Kidney (tissue), 14 donors: Measurements from ENCODE around the gene USH2A. TPM values are rescaled to one million over a fixed set of nuclear protein-coding genes. Genes with fewer than 3 reads are reported as not detected.

Experiments
- DNase-seq, 5 donors: peaks; one replicate each; pipeline ENCODE4 v3.0.0-alpha.2; 2013 to 2020
- FAIRE-seq: peaks from 2 replicates; lab custom pipeline; 2012; peaks lifted over from hg19 to GRCh38; lab: Jason Lieb, UNC
- H3K27ac ChIP-seq, 2 donors: one replicate each; pipeline ENCODE4 v1.7.0; 2013; ENCODE audit warnings: low read depth in 2 of 2, low read length in 2 of 2, inconsistent platforms in 1 of 2
- H3K27me3 ChIP-seq: one replicate; pipeline ENCODE4 v1.7.1; 2013; ENCODE audit warnings: low read length, inconsistent platforms; ENCODE audit not compliant: control insufficient read depth, insufficient read depth
- H3K36me3 ChIP-seq, 3 donors: one replicate each; pipeline versions ENCODE4 v1.7.0 to v1.7.1; 2013; ENCODE audit warnings: low read length in 3 of 3, control low read depth in 1 of 3, inconsistent platforms in 1 of 3; ENCODE audit not compliant: insufficient read depth in 3 of 3, control insufficient read depth in 2 of 3
- H3K4me1 ChIP-seq, 3 donors: one replicate each; pipeline versions ENCODE4 v1.7.0 to v1.7.1; 2013; ENCODE audit warnings: low read length in 3 of 3, inconsistent platforms in 1 of 3, low read depth in 1 of 3; ENCODE audit not compliant: control insufficient read depth in 2 of 3, insufficient read depth in 2 of 3
- H3K4me3 ChIP-seq, 3 donors: one replicate each; pipeline versions ENCODE4 v1.7.0 to v1.8.1; 2013; ENCODE audit warnings: low read length in 3 of 3, control low read depth in 1 of 3, inconsistent platforms in 1 of 3
- H3K9ac ChIP-seq, 3 donors: one replicate each; pipeline versions ENCODE4 v1.7.0 to v1.7.1; 2013; ENCODE audit warnings: low read length in 3 of 3, control low read depth in 1 of 3, inconsistent platforms in 1 of 3
- H3K9me3 ChIP-seq, 3 donors: one replicate each; pipeline versions ENCODE4 v1.7.0 to v1.7.1; 2013; ENCODE audit warnings: low read length in 3 of 3, control low read depth in 1 of 3, inconsistent platforms in 1 of 3; ENCODE audit not compliant: control insufficient read depth in 2 of 3, insufficient read depth in 1 of 3
- CTCF ChIP-seq: IDR thresholded peaks from 3 replicates; pipeline ENCODE4 v1.5.1; 2012; ENCODE audit warnings: mild to moderate bottlenecking, moderate library complexity, borderline replicate concordance; ENCODE audit not compliant: insufficient read depth; ENCODE audit errors: extremely low read depth
- intact Hi-C: fragments of 100-400 bp; cut with DNase I; formaldehyde crosslinking; loops from one replicate; pipeline ENCODE4 v1.11.1; 2022
- polyA plus RNA-seq: library from polyadenylated mRNA; stranded (reverse); fragments of 350-450 nt; fragmentation: Illumina TruSeq; extraction: RNeasy Lipid Tissue Mini Kit (QIAGEN cat#74804); gene quantifications from one replicate; pipeline ENCODE4 v1.2.3, GENCODE V29; 2014; ENCODE audit warnings: low read depth, low replicate concordance; ENCODE audit not compliant: insufficient read depth
- total RNA-seq: library from RNA; stranded (reverse); fragmentation: NEBNext Ultra II Directional; extraction: Animal tissue kit (Norgen Biotek cat#: 25700); gene quantifications from one replicate; pipeline ENCODE4 v1.2.1, GENCODE V29; 2021
- donor health status: control.
- donor health status: control.
- donor health status: control.
- donor health status: control.
- donor health status: control.
- donor health status: DM: yes; HTN: yes; CAD: no.
- donor health status: Normal renal cell carcinoma (clear cell type).

USH2A gene
- total and polyA plus RNA-seq, 2 donors from 2014 or later: 0.06 TPM; not detected in 1

GRCh38 chr1:216193839-216194443 is 229.3 kb downstream of the USH2A start:
- TF ChIP-seq CTCF: no peak
- Histone ChIP-seq H3K4me1 (no peaks in the 10 kb centered on the region), H3K27ac (no peak overlapping the region), H3K27me3 (no peaks in the 10 kb centered on the region), H3K9ac (no peak overlapping the region), H3K36me3 (no peaks in the 10 kb centered on the region), H3K9me3 (no peaks in the 10 kb centered on the region), H3K4me3 (no peak overlapping the region)
- FAIRE-seq: no peak
- intact Hi-C loops: no loop called here
- no peak for DNase-seq

GRCh38 chr1:216190438-216190837 is 232.8 kb downstream of the USH2A start:
- intact Hi-C loops: no loop called here
- Histone ChIP-seq H3K36me3 (no peaks in the 10 kb centered on the region), H3K4me3 (no peak overlapping the region), H3K27me3 (no peaks in the 10 kb centered on the region), H3K9ac (no peak overlapping the region), H3K4me1 (no peaks in the 10 kb centered on the region), H3K27ac (no peak overlapping the region), H3K9me3 (no peaks in the 10 kb centered on the region)
- DNase-seq (no peak), FAIRE-seq (no peak)
- TF ChIP-seq CTCF: no peak

GRCh38 chr1:216186816-216187215 is 236.4 kb downstream of the USH2A start:
- FAIRE-seq: no peak
- Histone ChIP-seq H3K27ac (no peak overlapping the region), H3K4me1 (no peaks in the 10 kb centered on the region), H3K9ac (no peak overlapping the region), H3K27me3 (no peaks in the 10 kb centered on the region), H3K9me3 (no peaks in the 10 kb centered on the region), H3K36me3 (no peaks in the 10 kb centered on the region), H3K4me3 (no peak overlapping the region)
- no peak for TF ChIP-seq CTCF
- intact Hi-C loops: no loop called here
- DNase-seq: peak in 1 of 5 donors; percentile 5

- intact Hi-C loops: no loop called here
- Histone ChIP-seq H3K9ac (no peak overlapping the region), H3K4me1 (no peaks in the 10 kb centered on the region), H3K27ac (no peak overlapping the region), H3K4me3 (no peak overlapping the region), H3K36me3 (no peaks in the 10 kb centered on the region), H3K27me3 (no peaks in the 10 kb centered on the region), H3K9me3 (no peaks in the 10 kb centered on the region)
- no peak for TF ChIP-seq CTCF
- FAIRE-seq (no peak), DNase-seq (no peak)
Measured at GRCh38 chr1:216186141-216186540, 237.1 kb downstream of the USH2A start.
